ENCODE measurements around the gene TCOF1.

DNA sequence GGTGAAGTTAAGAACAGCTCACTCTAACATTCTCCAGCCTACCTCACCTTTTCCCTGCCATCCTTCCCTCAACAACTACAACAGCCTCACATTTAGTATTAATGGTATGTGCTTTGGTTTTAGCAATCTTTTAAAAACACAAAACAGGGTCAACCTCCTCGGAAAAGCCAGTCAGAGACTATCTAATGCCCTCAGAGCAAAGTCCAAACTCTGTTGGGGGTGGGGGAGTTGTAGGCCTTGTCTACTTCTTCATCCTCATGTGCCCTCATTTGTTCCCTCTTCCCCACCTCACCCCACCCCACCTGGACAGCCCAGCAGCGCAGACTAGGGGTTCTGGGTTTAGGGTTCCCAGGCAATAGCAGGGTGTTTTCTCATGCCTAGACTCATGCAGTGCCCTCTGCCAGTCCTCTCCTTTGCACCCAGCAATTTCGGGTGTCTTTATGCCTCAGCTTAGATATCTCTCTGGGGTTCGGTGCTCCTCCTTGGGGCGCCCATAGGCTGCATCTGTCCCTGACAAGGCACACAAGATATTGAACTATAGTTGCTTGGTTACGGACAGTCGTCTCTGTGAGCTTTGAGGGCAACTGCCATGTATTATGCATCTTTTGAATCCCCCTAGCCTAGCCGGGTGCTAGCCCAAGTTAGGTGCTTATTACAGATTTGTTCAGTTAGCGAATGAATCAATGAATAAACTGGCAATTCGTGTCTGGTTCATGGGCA is 762 bp upstream of the TCOF1 start:
- TF ChIP-seq, protein P1, sequence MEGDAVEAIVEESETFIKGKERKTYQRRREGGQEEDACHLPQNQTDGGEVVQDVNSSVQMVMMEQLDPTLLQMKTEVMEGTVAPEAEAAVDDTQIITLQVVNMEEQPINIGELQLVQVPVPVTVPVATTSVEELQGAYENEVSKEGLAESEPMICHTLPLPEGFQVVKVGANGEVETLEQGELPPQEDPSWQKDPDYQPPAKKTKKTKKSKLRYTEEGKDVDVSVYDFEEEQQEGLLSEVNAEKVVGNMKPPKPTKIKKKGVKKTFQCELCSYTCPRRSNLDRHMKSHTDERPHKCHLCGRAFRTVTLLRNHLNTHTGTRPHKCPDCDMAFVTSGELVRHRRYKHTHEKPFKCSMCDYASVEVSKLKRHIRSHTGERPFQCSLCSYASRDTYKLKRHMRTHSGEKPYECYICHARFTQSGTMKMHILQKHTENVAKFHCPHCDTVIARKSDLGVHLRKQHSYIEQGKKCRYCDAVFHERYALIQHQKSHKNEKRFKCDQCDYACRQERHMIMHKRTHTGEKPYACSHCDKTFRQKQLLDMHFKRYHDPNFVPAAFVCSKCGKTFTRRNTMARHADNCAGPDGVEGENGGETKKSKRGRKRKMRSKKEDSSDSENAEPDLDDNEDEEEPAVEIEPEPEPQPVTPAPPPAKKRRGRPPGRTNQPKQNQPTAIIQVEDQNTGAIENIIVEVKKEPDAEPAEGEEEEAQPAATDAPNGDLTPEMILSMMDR (conservative IDR thresholded peaks at IDR 0.05): no peak
- no peak for TF ChIP-seq EZH2 (IDR thresholded peaks at IDR 0.05; ENCODE audit: low read depth)

Data from PC-9 (cell line).